GM12878 (cell line): ENCODE measurements around the gene TMC8. TPM values are rescaled to one million over a fixed set of nuclear protein-coding genes. Genes with fewer than 3 reads are reported as not detected.

ENCODE experiments used
- E2F4 ChIP-seq: IDR thresholded peaks from 2 replicates; pipeline ENCODE4 v1.6.1; 2012; ENCODE audit warnings: low read depth, low read length, improper control_type of control experiment
- E2F8 ChIP-seq: fragments of 450-650 bp; IDR thresholded peaks from 2 replicates; pipeline ENCODE4 v1.6.1; 2018; ENCODE audit warnings: mild to moderate bottlenecking, low read depth, moderate library complexity; ENCODE audit not compliant: partially characterized antibody
- E4F1 ChIP-seq: fragments of 450-650 bp; IDR thresholded peaks from 2 replicates; pipeline ENCODE4 v1.6.1; 2018; ENCODE audit warnings: borderline replicate concordance, mild to moderate bottlenecking; ENCODE audit not compliant: partially characterized antibody
- FOXK2 ChIP-seq: fragments of 450-650 bp; IDR thresholded peaks from 2 replicates; pipeline ENCODE4 v1.6.1; 2017; ENCODE audit warnings: mild to moderate bottlenecking, moderate library complexity
- NKRF ChIP-seq: fragments of 450-650 bp; conservative IDR thresholded peaks from 2 replicates; pipeline ENCODE4 v1.6.1; 2017; ENCODE audit warnings: mild to moderate bottlenecking, moderate library complexity
- PRDM15 ChIP-seq: fragments of 450-650 bp; formaldehyde crosslinking; IDR thresholded peaks from 2 replicates; pipeline ENCODE4 v1.4.0; 2020; ENCODE audit warnings: mild to moderate bottlenecking, moderate library complexity
- RELA ChIP-seq: fragments of 450-650 bp; IDR thresholded peaks from 2 replicates; pipeline ENCODE4 v1.8.0; 2014; ENCODE audit warnings: borderline replicate concordance; ENCODE audit not compliant: partially characterized antibody
- SREBF1 ChIP-seq: IDR thresholded peaks from 2 replicates; pipeline ENCODE4 v1.6.1; 2012; ENCODE audit warnings: mild to moderate bottlenecking, low read length
- TCF12 ChIP-seq: IDR thresholded peaks from 2 replicates; pipeline ENCODE4 v1.6.1; 2011; ENCODE audit warnings: low read depth, mild to moderate bottlenecking, low read length
- ZBTB40 ChIP-seq: fragments of 450-650 bp; IDR thresholded peaks from 2 replicates; pipeline ENCODE4 v1.6.1; 2016; ENCODE audit warnings: mild to moderate bottlenecking, moderate library complexity, borderline replicate concordance
- polyA plus RNA-seq, 11 experiments: library from polyadenylated mRNA; depleted of rRNA in 4 of 11; unstranded in 6 of 11; stranded (reverse) in 5 of 11; fragments of >200 nt; fragmentation: Nextera tagmentation in 4 of 11; fragmentation: Illumina TruSeq in 1 of 11; extraction: Ambion mirVana in 4 of 11; extraction: Trizol in 1 of 11; gene quantifications; 1 replicate in 1 of 11; 2 replicates in 10 of 11; pipeline versions ENCODE4 v1.2.1 to v1.2.3, GENCODE V29; 2011 to 2016; ENCODE audit warnings: inconsistent platforms in 2 of 11, missing spikeins in 2 of 11, low read depth in 1 of 11
- total RNA-seq, 4 experiments: library from RNA; depleted of rRNA in 3 of 4; stranded (reverse); fragments of >200 nt in 3 of 4; fragmentation: Illumina TruSeq in 1 of 4; extraction: Trizol in 1 of 4; gene quantifications; 2 replicates each; pipeline versions ENCODE4 v1.2.1 to v1.2.3, GENCODE V29; 2013 to 2021

Gene TMC8
- total and polyA plus RNA-seq, 10 of the 15 experiments (the other 5 are each of a cell fraction or from before 2014, with no cell fraction given) = 2.7 to 128 (median 40.0) TPM

GRCh38 chr17:78112518-78113471 is 17.8 kb upstream of the TMC8 start (continued):
- TF ChIP-seq E4F1 (no peak), PRDM15 (CRISPR knock-in tag) (no peak), E2F4 (no peak), RELA (peak; percentile 53), TCF12 (peak; percentile 49; the same call in 1 of the 2 replicates), FOXK2 (no peak), ZBTB40 (no peak), SREBF1 (no peak), E2F8 (no peak), NKRF (no peak)
